ENCODE measurements around the gene AIF1L.
"Not testable (repeated sequence)": the region's sequence is repeated elsewhere in the genome, so short reads cannot be mapped to it uniquely, and the experiment has no call there.

The AIF1L gene

GRCh38 chr9:131125288-131126058, 29.1 kb downstream of the AIF1L start, which contains the start of gene NUP214:
Gene NUP214, plus strand, starts transcription at chr9:131125586. Its CDS starts 119 bp downstream, at chr9:131125705.
- DNase-seq: peak; percentile 100

- no peak for DNase-seq
These were observed 29.7 kb downstream of the AIF1L start for GRCh38 chr9:131126059-131126426.

GRCh38 chr9:131129183-131129582, 32.9 kb downstream of the AIF1L start:
- no peak for DNase-seq

- DNase-seq: no peak
These were observed 42.3 kb downstream of the AIF1L start for GRCh38 chr9:131138676-131139075.

GRCh38 chr9:131140112-131140511, 43.8 kb downstream of the AIF1L start:
- no peak for DNase-seq

GRCh38 chr9:131140550-131140949, 44.2 kb downstream of the AIF1L start:
- no peak for DNase-seq

GRCh38 chr9:131142160-131142559, 45.8 kb downstream of the AIF1L start:
- no peak for DNase-seq

- DNase-seq: no peak
These were observed 47.9 kb downstream of the AIF1L start for GRCh38 chr9:131144201-131144600.

- DNase-seq: no peak
These were observed 48.9 kb downstream of the AIF1L start for GRCh38 chr9:131145245-131145644.

GRCh38 chr9:131146186-131146585, 49.9 kb downstream of the AIF1L start:
- no peak for DNase-seq

GRCh38 chr9:131148276-131148675, 51.9 kb downstream of the AIF1L start:
- DNase-seq: no peak

GRCh38 chr9:131148966-131149687, 52.8 kb downstream of the AIF1L start:
- no peak for DNase-seq

- DNase-seq: no peak
These were observed 53.3 kb downstream of the AIF1L start for GRCh38 chr9:131149688-131150053.

- DNase-seq: no peak
These were observed 57.3 kb downstream of the AIF1L start for GRCh38 chr9:131153595-131153994.

GRCh38 chr9:131158673-131159072, 62.3 kb downstream of the AIF1L start:
- not testable (repeated sequence) for DNase-seq

- no peak for DNase-seq
These were observed 64.2 kb downstream of the AIF1L start for GRCh38 chr9:131160416-131161112.

- DNase-seq: no peak
These were observed 65.3 kb downstream of the AIF1L start for GRCh38 chr9:131161585-131161984.

- no peak for DNase-seq
These were observed 66.6 kb downstream of the AIF1L start for GRCh38 chr9:131162886-131163285.

GRCh38 chr9:131165523-131165922, 69.2 kb downstream of the AIF1L start:
- no peak for DNase-seq

GRCh38 chr9:131167146-131167692, 70.9 kb downstream of the AIF1L start:
- no peak for DNase-seq

- DNase-seq: no peak
These were observed 71.6 kb downstream of the AIF1L start for GRCh38 chr9:131167936-131168335.

GRCh38 chr9:131169563-131170240, 73.4 kb downstream of the AIF1L start:
- DNase-seq: no peak
